Measurements from ENCODE around the gene NELL1.

Gene NELL1

DNA sequence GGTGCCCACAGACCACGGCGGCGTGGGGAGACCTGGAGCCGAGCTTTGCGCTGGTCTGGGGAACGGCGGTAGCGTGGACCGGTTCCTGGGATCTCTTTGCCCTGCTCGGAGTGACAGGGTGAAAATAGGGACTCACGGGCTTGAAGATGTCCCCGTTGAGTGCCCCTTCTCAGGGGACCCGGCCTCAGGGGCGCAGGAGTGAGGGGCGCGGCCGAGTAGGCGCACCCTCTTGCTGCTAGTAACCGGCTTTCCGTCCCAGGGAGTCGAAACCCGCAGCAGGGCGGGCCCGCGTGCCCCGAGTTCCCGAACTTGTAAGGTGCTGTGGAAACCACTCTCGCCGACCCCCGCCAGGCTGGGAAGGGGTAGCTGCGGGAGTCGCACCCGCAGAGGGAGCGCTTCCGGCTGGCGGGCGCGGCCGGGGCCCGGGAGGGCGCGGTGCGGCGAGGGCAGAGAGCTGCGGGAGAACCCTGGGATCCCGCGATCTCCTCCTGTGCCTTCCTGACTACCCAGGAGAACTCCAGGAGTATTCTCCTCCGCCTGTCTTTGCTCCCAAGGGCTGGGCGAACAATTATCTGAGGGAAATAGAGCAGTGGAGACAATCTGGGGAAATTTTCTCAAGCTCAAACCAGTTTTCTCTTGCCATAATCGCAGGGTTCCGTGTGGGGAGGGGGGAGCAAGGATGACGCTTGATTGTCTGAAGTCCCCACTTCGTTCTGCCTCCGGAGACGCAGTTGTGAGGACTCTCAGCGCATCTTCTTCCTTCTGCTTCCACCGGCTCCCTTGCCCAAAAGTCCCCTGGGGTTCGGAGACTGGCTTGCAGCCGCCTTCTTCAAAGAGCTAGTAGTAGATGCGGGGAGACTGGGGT, 666 bp downstream of the NELL1 start:
- DNase-seq: no peak

DNA sequence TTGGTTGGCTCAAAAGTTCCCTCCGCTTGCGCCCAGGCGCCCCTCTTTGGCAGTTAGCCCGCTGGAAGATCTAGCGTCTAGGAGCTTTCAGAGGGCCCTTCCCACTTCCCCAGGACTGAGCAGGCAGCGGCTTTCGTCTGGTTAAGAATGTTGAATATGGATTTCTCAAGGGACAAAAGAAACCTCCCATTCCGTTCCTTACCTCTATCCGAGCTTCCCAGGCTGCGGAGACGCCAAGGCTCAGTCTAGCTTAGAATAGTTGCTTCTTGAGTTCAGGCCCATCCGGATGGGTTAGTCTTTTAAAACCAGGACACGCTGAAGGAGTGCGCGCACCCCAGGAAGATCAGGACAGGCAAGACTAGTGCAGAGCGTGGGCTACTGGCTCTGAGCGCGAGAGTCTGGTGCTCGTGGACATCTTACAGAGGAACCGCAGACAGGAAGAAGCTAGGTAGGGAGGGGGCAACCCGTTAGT, 1.6 kb downstream of the NELL1 start:
- DNase-seq: no peak

DNA sequence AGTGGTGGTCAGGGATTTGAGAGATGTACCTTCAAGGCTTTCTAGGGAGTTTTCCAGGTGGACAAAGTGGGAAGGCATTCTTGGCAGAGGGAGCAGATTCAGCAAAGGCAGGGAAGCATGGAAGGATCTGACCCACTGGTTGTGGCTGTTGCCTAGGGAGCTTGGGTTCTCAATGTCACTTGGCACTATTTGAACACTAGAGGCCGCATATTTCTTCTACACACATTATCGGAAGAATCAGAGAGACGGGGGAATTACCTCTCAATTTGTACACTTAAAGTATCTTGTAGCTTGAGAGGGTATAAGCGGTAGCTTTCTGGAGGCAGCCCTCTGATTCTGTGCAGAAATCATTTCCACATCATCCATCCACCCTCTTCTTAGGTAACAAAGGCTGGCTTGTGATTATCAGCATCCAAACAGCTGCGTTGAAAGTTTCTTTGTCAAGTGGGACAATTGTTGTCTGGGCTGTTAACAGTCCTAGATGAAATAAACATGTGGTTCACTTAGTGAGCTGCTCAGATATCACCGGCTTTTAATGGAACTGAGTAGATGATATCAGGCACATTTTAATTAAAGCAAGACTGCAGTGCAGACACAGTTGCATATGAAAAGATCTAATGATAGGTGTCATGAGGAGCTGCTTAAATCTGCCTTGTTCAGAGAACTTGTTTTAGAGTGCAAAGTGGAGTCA, 2.6 kb downstream of the NELL1 start:
- DNase-seq: no peak

DNA sequence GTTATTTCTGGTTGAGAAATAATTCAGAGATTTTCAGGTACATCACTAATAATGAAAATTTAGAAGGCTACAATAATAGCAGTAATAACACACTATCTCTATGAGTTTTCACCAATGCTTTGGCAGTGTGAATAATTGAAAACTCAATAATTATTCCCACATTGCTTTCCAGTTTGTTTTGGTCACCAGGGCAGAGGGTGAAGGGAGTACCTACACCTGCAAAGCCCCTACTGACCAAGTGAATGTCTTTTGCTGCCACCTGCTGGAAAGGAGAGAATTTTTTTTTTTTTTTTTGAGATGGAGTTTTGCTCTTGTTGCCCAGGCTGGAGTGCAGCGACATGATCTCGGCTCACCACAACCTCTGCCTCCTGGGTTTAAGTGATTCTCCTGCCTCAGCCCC, 3.2 kb downstream of the NELL1 start:
- no peak for DNase-seq

DNA sequence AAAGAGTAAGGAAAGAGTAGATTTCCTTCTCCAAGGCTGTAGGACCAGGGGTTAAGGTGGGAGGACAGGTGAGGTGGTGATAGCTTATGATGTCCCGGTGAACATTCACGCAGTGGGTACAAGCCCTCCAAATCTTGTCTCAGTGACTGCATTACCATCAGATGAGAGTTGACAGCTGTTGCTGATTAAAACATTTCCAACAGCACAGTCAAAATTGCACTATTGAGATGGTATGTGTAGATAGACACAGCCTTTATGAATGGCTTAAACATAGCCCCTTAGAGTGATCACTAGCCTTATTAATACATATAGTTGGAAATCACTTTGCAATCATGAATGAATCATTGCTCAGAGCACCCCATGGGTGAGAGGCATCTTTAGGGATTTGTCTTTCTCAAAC, 7.3 kb downstream of the NELL1 start:
- DNase-seq: no peak

DNA sequence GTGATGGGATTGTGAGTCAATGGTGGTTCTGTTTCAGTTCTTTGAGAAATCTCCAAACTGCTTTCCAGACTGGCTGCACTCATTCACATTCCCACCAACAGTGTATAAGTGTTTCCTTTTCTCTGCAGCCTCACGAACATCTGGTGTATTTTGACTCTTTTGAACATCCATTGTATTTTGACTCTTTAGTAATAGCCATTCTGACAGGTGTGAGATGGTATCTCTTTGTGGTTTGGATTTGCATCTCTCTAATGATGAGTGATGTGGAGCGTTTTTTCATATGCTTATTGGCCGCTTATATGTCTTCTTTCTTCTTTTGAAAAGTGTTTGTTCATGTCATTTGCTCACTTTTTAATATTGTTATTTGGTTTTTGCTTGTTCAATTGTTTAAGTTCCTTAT, 19.4 kb downstream of the NELL1 start:
- DNase-seq: no peak

DNA sequence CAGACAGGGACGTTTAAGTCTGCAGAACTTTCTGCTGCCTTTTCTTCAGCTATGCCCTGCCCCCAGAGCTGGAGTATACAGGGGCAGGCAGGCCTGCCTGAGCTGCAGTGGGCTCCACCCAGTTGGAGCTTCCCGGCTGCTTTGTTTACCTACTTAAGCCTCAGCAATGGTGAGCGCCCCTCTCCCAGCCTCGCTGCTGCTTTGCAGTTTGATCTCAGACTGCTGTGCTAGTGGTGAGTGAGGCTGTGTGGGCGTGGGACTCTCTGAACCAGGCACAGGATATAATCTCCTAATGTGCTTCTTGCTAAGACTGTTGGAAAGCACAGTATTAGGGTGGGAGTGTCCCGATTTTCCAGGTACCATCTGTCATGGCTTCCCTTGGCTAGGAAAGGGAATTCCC, 38.5 kb downstream of the NELL1 start:
- no peak for DNase-seq

DNA sequence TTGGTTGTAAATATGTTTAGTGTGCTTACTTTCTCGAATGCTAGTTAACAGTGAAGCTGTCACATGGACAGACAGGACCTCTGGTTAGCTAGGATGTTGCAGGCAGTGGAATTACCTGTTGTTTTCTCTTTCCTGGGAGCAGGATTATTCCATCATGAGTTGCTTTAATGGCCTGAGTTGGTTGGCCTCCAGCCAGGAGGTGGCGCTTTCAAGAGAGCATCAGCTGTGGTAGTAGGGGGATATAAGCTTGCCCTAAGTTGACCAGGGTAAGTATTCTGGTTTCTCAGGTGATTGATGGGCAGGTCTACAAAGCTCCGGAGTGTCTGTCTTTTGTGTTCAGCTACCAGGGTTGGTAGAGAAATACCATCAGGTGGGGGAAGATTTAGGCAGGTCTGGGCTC, 43.5 kb downstream of the NELL1 start:
- no peak for DNase-seq

DNA sequence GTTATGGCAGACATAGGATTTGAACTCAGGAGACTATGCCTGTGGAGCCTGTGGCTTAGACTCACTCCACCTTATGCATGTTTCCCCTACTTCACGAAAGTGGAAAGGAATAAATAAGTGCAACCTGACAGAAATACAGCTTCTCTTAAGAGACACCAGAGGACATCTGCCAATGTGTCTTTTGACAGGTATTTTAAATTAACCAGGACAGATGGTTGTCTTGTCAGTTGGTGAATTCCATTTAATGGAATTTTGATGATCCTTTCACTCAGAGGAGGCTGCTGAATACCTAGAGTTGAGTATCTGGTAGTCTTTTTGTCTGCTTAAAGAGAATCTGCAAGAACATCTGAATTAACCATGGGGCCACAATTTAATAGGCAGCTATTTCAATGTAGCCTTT, 46.1 kb downstream of the NELL1 start:
- DNase-seq: no peak

DNA sequence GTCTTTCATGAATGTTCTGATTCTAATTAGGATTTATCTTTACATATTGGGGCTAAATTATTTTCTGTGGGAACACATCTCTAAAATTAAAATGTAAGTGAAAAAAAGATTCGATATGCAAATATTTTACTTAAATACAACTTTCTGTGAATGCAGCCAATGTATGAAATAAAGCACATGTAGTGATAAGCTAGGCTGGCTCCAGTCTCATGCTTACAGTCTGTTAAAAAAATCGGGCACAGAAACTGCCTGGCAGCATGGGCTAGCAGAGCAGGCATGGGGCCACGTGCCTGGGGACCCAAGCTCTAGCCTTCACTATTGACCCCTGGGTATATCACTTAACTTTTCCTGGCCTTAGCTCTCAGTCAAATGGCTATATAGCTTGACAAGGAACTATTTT, 46.5 kb downstream of the NELL1 start:
- no peak for DNase-seq

DNA sequence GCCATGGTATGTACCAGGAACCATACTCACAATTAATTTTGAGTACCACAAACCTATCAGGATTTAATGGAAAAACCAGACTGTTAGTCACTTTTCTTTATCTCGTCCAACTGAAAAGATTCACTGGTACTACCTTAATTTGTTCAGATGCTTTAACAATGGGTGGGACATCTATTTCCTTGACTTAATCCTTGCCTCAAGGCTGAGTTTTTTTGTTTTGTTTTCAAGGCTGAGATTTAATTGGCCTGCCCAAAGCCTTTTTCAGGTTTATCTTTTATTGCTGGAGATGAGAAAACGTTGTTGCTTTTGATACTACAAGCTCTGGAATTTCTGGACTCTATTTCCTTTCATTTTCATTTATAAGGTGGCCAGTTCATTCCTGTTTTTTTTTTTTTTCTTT, 50.4 kb downstream of the NELL1 start:
- DNase-seq: no peak

DNA sequence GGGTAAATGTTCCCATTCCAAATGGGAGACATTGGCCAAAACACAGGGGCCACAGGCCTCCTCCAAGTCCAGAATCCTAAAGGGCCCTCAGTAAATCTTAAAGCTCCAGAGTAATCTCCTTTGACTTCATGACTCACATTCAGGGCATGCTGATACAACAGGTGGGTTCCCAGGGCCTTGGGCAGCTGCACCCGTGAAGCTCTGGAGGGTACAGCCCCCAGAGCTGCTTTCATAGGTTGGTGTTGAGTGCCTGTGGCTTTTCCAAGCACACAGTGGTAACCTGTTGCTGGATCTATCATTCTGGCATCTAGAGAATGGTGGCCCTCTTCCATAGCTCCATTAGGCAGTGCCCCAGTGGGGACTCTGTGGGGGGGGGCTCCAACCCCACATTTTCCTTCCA, 54.0 kb downstream of the NELL1 start:
- no peak for DNase-seq

DNA sequence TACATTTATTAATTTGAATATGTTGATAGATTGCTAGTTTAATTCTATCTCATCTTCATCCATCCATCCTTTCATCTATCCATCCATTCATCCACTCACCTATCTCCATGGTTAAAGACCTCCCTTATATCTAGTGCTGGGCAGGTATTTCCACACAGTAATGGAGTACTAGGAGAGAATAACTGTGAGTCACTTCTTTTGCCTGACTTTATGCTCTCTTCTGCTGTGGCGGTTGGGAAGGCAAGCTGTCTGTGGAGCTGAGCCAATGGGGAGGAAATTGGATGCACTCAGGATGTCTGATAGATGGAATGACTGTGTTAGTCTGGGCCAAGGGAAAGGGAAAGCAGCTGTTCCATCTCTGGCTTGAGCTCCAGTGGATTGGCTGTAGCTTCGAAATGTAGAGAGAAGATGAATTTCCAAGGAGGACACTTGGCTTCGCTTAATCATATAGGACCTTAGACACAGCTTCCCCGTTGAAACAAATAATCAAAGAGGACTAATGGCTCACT, 60.3 kb downstream of the NELL1 start:
- no peak for DNase-seq

DNA sequence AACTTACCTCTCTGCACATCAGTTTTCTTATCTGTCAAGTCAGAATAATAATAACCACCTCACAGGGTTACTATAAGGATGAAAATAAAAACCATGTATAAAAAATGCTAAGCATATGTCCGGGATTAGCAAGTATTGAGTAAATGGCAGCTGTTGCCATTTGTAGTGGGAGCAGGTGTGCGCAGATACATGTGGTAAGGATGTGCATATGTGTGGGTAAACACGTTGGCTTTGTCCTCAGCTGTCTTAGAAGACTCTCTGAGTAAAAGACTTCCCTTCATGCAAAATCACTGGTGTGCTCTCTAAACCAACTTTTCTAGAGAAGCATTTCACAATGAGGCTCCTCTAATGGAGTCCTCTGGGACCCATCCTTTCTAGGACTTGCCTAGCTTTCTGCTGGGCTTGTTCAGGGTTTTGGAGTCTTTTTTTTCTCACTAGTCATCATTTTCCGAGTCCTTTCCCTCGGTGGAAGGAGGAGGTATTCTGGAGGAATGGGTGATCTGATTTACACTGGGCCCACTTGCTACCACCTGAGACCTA, 62.4 kb downstream of the NELL1 start:
- no peak for DNase-seq

DNA sequence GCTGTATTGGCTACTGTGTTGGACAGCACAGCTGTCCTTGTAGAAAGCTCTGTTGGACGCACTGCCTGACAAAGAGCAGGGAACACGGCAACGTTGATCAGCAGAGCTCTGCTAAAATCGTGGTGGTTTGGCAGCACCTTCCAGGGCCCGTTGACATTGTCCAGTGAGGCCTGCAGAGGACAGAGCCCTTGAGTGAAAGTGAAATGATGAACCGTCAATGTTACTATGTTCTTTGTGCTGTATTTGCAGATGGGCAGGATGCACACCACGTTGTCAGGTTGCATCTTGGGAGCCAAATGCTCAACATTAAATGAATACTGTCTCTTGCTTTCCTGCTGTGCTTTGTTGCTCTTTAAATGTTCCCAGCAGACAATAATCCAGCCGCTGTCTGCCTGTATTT, 69.7 kb downstream of the NELL1 start:
- DNase-seq: no peak

DNA sequence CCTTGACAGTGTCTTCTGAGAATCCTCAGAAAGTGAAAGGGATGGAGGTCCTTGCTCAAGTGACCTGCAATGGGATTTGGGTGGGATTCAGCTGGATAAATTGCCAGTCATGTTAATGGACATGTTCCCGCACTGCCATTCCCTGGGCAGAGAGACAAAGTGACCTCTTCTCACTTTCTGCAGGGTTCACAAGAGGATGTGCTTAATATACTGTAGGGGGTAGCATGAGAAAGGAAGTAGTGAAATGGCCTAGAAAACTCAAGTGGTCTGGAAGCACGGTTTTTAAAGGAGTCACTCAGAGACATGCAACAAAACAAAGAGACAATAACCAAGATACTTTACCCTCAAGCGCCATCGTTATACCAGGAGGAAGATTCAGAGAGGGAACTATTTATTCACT, 70.2 kb downstream of the NELL1 start:
- no peak for DNase-seq

DNA sequence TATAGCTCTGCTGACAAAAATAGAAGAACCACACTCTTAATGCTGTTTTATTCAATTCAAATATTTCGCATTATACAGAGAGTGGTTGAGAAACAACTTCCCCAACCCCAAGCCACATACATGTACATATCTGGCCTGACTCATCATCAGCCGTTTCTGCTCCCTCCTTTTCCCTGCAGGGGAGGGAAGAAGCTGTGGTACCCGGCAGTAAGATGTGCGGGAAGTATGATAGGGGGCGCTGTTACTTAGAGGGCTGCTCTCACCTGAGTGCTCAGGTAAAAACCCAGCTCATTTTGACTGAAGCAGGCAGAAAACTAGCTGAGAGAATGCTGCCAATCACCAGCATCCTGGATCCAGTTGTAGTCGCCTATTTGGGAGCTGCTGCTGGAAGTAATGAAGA, 85.5 kb downstream of the NELL1 start:
- no peak for DNase-seq

DNA sequence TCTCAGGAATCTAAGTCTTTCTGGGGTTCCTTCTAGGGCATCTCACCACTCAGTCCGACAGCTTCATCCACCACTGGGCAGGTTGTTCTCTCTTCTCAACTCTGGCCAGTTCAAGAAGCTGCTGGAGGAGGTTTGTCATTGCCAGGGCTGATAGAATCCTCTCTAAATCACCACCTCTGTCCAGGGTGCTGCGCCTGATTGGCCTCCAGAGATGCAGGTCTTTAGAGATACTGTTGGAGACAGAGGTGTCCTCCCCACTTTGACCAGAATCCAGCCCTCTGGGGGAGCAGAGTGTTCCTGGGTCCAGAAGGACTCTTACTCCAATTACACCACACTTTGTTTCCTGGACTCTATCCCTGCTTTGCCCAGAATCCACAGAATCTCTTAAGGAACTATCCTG, 90.2 kb downstream of the NELL1 start:
- no peak for DNase-seq

DNA sequence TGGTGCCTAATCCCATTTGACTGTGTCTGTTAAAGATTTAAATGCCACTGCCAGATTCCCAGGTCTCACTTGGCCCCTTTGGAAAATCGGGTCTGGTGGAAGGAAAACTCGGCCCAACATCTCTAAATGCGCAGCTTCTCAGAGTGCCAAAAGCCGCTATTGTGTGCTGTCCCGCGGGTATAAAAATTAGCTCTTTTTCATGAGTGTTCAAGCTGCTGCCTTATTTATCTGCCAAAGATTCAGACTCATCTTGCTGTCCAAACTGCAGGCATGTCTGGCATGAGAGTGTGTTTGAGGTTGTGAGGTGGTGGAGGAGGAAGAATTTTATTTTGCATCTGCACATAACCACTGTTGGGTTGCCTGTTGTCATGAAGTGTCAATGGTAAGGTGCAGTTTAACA, 91.4 kb downstream of the NELL1 start:
- no peak for DNase-seq

DNA sequence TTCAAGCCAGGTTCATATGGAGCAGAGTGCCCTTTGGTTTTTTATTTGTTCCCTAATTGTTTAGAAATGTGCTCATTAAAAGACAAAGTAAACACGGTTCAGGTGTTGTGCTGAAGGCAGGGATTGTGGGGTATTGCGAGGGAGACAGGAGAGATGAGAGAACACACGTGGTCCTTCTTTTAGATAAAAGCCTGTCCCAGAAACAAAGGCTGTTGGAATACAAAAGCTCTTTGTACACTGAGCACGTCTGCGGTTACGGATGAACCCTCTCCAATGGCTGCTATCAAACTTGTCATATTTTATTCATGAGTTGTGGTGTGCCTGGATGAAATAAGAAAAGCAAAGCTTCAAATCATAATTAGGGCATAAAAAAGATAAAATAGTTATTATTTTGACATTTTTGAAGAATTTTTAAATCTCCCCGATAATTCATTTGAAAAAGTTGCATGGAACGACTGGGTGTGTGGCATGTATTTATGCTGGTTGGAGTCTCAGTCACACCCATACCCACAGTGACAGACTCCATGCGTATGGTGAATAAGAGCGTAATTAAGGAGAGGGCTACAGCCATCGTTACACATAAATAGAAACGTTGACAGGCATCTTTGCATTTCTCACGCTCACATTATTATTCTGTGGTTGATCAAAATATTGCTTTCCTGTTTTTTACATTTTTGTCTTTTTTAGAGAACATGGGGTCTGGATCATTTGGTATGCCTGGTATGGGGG, 92.9 kb downstream of the NELL1 start:
- DNase-seq: no peak

DNA sequence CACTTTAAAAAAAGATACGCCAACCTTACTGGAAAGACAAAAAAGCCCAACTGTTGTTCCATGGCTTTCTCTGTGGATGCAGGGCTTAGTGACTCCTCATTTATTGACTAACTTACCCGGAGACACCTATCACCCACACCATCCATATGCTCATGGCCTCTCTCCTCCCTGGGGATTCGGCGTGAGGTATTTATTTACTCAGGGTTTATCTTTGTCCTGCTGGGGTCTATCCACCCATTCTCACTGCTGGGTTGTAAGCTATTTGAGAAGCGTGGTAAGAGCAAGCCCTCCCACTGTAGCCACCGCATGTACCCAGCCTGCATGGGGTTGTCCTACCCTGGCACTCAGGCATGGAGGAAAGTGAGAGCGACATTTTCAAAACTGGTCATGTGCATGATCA, 93.6 kb downstream of the NELL1 start:
- no peak for DNase-seq

DNA sequence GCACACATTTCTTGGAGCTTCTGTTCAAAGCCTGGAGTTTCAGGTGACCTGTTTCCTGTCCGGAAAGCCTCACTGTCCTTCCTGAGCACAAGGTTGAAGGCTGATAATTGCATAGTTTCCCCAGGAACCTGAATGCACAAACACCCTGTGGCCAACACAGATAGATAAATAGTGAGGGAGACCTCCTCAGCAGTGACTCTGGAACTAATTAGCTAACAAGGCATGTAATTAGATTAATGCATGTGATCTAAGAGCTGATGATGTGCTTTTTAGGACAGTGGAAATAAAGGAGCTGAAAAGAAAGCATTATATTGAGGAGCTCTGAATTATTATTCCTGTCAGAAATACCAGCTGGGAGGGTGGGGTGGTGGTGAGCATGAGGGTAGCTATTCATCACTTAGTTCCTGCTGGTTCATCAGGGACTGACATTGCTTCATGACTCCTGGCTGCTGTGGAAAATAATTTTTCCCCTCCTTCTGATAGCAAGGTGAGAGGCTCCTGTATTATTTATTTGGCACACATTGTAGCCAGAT, 101.1 kb downstream of the NELL1 start:
- DNase-seq: no peak

DNA sequence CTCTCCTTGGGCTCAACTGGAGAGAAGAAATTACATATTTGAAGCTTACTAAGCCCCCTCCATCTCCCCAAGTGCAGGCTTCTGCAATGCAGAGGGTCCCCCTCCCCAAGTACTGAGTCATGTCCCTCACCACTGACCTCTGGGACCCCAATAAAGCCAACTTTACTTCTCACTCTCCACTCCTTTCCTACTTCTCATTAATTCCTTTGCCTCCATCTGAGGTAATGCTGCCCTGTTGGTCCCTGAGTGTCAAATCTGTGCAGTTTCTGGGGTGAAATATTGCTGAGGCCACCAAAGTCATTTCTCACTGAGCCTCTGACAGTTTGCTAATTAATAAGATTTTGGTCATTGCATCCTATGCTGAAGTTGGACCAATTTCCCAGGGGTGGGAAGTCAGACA, 101.6 kb downstream of the NELL1 start:
- no peak for DNase-seq

Measured in GOT3 (cell line).